GM10847 (cell line): ENCODE results near the gene CTTNBP2NL.

Experiments used
- POLR2A ChIP-seq: IDR thresholded peaks from 2 replicates; pipeline ENCODE4 v1.6.1; 2011; ENCODE audit not compliant: insufficient read length; ENCODE audit errors: extremely low read depth

CTTNBP2NL gene

GRCh38 chr1:112396653-112397471 is 848 bp downstream of the CTTNBP2NL start:
- TF ChIP-seq POLR2A = no peak

GRCh38 chr1:112397841-112398240 is 1.8 kb downstream of the CTTNBP2NL start:
- no peak for TF ChIP-seq POLR2A

GRCh38 chr1:112399456-112399855 is 3.4 kb downstream of the CTTNBP2NL start:
- TF ChIP-seq POLR2A = no peak

GRCh38 chr1:112402682-112403643 is 6.9 kb downstream of the CTTNBP2NL start:
- TF ChIP-seq POLR2A = no peak

GRCh38 chr1:112406771-112407170 is 10.8 kb downstream of the CTTNBP2NL start:
- TF ChIP-seq POLR2A = no peak

- TF ChIP-seq POLR2A = no peak
Observed at GRCh38 chr1:112409414-112409813, 13.4 kb downstream of the CTTNBP2NL start.

GRCh38 chr1:112410673-112411072 is 14.7 kb downstream of the CTTNBP2NL start:
- no peak for TF ChIP-seq POLR2A

- TF ChIP-seq POLR2A = no peak
Observed at GRCh38 chr1:112417271-112417670, 21.3 kb downstream of the CTTNBP2NL start.

GRCh38 chr1:112418099-112418892 is 22.3 kb downstream of the CTTNBP2NL start:
- TF ChIP-seq POLR2A = no peak

GRCh38 chr1:112423207-112423606 is 27.2 kb downstream of the CTTNBP2NL start:
- TF ChIP-seq POLR2A = no peak

GRCh38 chr1:112429749-112430148 is 33.7 kb downstream of the CTTNBP2NL start:
- TF ChIP-seq POLR2A = no peak

GRCh38 chr1:112431038-112431437 is 35.0 kb downstream of the CTTNBP2NL start:
- no peak for TF ChIP-seq POLR2A

- TF ChIP-seq POLR2A = no peak
Observed at GRCh38 chr1:112435448-112435847, 39.4 kb downstream of the CTTNBP2NL start.

- no peak for TF ChIP-seq POLR2A
Observed at GRCh38 chr1:112436384-112437156, 40.6 kb downstream of the CTTNBP2NL start.
